Thyroid gland (tissue), 4 donors: ENCODE results near the gene MAD1L1. TPM values are rescaled to one million over a fixed set of nuclear protein-coding genes. Genes with fewer than 3 reads are reported as not detected.
"Not testable (repeated sequence)": the region's sequence is repeated elsewhere in the genome, so short reads cannot be mapped to it uniquely, and the experiment has no call there.

ENCODE experiments used
- DNase-seq, 2 donors: peaks; one replicate each; pipeline ENCODE4 v3.0.0-alpha.2; 2019
- H3K27ac ChIP-seq, 3 donors: fragments of 200-600 bp; sonication (generic); 1 replicate in 2 of 3; 2 replicates in 1 of 3; pipeline ENCODE4 v1.5.1; 2016 to 2019; ENCODE audit warnings: mild to moderate bottlenecking in 1 of 3, moderate library complexity in 1 of 3
- H3K27me3 ChIP-seq: fragments of 200-600 bp; sonication (generic); one replicate; pipeline ENCODE4 v1.5.1; 2019
- H3K36me3 ChIP-seq, 2 donors: fragments of 200-600 bp; sonication (generic); one replicate each; pipeline ENCODE4 v1.5.1; 2016 to 2019
- H3K4me1 ChIP-seq, 2 donors: fragments of 200-600 bp; sonication (generic); one replicate each; pipeline ENCODE4 v1.5.1; 2017 to 2019
- H3K4me3 ChIP-seq, 3 donors: fragments of 200-600 bp; sonication (generic); replicated peaks in 1 of 3; 1 replicate in 2 of 3; 2 replicates in 1 of 3; pipeline ENCODE4 v1.5.1; 2016; ENCODE audit warnings: mild to moderate bottlenecking in 1 of 3
- H3K9me3 ChIP-seq: fragments of 200-600 bp; sonication (generic); one replicate; pipeline ENCODE4 v1.5.1; 2017
- CTCF ChIP-seq, 6 experiments: fragments of 200-600 bp in 3 of 6; fragments of 450-650 bp in 3 of 6; sonication (generic) in 3 of 6; IDR thresholded peaks; one replicate each; pipeline ENCODE4 v1.5.1; 2016 to 2019; ENCODE audit warnings: antibody characterized with exemption in 6 of 6, mild to moderate bottlenecking in 2 of 6, inconsistent platforms in 1 of 6, moderate library complexity in 1 of 6
- POLR2A ChIP-seq, 2 donors: fragments of 450-650 bp; IDR thresholded peaks; one replicate each; pipeline ENCODE4 v1.6.1; 2017; ENCODE audit warnings: antibody characterized with exemption in 2 of 2, mild to moderate bottlenecking in 2 of 2, moderate library complexity in 1 of 2
- WGBS, 2 donors: methylation state at CpG; one replicate each; pipeline ENCODE4 v1.1.5; 2017; 5-methylcytosine and 5-hydroxymethylcytosine counted together
- intact Hi-C: fragments of 100-400 bp; cut with DNase I; formaldehyde crosslinking; loops from one replicate; pipeline ENCODE4 v1.15.1; 2023
- total RNA-seq, 4 donors: library from RNA; depleted of rRNA; stranded (reverse); fragments of >200 nt; gene quantifications; one replicate each; pipeline ENCODE4 v1.2.3, GENCODE V29; 2016

MAD1L1 gene
- total RNA-seq, 4 donors from 2014 or later, result 27.4 to 38.6 (median 33.9) TPM

- intact Hi-C loops, result no loop called here
- WGBS, 2 donors, result 96 to 97% methylated on average over 25 to 27 of the region's 31 CpGs
- Histone ChIP-seq H3K4me3 (no peak overlapping the region), H3K27ac (no peak overlapping the region), H3K36me3 (no peaks in the 10 kb centered on the region), H3K9me3 (no peaks in the 10 kb centered on the region), H3K27me3 (no peaks in the 10 kb centered on the region), H3K4me1 (no peaks in the 10 kb centered on the region)
- no peak for DNase-seq
- TF ChIP-seq CTCF (IDR thresholded peaks at IDR 0.05) (no peak), POLR2A (IDR thresholded peaks at IDR 0.05) (no peak)
Observed at GRCh38 chr7:1978656-1979590, 253.8 kb downstream of the MAD1L1 start.

DNA sequence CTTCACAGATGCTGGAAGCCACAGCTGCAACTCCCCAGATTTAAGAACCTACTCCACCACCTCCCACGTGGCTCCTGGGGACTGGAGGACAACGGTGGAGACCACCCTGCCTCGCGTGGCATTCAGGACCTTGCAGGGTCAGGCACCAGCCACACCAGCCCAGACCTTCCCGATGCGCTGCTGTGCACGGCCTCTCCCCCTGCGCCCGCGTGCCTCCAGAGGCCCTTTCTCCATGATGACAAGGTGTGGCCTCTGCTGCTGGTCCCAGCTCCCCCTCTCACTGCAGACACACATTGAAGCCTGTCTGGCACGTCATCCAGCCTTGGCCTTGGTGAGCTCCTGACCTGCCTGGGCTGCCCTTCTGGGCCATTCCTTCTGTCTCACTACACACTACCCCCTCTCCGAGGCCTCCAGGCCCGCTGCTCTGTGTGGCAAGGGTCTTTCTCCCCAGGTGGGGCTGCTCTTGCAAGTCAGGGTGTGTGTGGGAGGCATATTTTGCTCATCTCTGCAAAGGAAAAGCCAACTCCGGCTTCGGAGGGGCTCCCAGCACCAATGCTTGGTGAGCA lies 254.8 kb downstream of the MAD1L1 start:
- TF ChIP-seq POLR2A (IDR thresholded peaks at IDR 0.05), result no peak
- TF ChIP-seq CTCF (IDR thresholded peaks at IDR 0.05), result no peak
- intact Hi-C loops, result no loop called here
- WGBS, 2 donors, result 92 to 95% methylated on average over 15 of the region's 15 CpGs
- Histone ChIP-seq H3K9me3 (no peaks in the 10 kb centered on the region), H3K27me3 (no peaks in the 10 kb centered on the region), H3K4me1 (no peaks in the 10 kb centered on the region), H3K4me3 (no peak overlapping the region), H3K36me3 (peaks cover 0 to 5% of the 10 kb centered on the region in 2 donors), H3K27ac (no peak overlapping the region)
- DNase-seq, result no peak

DNA sequence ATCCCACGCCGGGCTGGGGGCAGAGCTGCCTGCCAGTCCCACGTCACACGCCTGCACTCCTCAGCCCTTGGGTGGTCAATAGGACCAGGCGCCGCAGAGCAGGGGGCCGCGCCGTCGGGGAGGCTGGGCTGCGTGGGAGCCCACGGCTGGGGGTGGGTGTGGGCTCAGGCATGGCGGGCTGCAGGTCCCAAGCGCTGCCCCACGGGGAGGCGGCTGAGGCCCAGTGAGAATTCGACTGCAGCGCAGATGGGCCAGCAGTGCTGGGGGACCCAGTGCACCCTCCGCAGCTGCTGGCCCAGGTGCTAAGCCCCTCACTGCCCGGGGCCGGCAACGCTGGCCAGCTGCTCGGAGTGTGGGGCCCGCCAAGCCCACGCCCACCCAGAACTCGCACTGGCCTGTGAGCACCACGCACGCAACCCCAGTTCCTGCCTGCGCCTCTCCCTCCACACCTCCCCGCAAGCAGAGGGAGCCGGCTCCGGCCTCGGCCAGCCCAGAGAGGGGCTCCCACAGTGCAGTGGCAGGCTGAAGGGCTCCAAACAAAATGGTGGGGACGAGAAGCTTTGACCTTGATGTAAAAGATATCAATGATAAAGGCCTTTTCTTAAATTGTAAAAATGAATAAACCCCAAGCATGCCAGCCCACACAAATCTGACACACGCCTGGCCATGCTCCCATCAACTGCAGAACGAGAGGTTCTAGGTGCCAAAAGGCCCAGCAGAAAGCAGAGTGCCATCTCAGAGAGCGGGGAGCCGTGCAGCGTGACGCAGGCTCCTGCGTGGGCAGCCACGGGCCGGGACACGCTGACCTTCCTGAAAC lies 255.5 kb downstream of the MAD1L1 start:
- TF ChIP-seq CTCF (IDR thresholded peaks at IDR 0.05), result no peak
- no peak for TF ChIP-seq POLR2A (IDR thresholded peaks at IDR 0.05)
- WGBS, 2 donors, result 91 to 96% methylated on average over 27 to 35 of the region's 44 CpGs
- no peaks in the 10 kb centered on the region for H3K4me1 ChIP-seq
- no peak overlapping the region for H3K27ac ChIP-seq
- H3K4me3 ChIP-seq, result no peak overlapping the region
- H3K27me3 ChIP-seq, result no peaks in the 10 kb centered on the region
- H3K36me3 ChIP-seq, result peaks cover 0 to 5% of the 10 kb centered on the region in 2 donors
- H3K9me3 ChIP-seq, result no peaks in the 10 kb centered on the region
- no peak for DNase-seq
- intact Hi-C loops, result no loop called here

- intact Hi-C loops, H3K36me3 ChIP-seq, H3K4me1 ChIP-seq, H3K27ac ChIP-seq, DNase-seq, H3K4me3 ChIP-seq, H3K9me3 ChIP-seq, H3K27me3 ChIP-seq: not testable (repeated sequence)
- 94 to 97% methylated on average over 8 of the region's 8 CpGs for WGBS, 2 donors
Observed at GRCh38 chr7:1976521-1976920, 256.2 kb downstream of the MAD1L1 start.

GRCh38 chr7:1975581-1975980 lies 257.2 kb downstream of the MAD1L1 start:
- TF ChIP-seq POLR2A (IDR thresholded peaks at IDR 0.05) (no peak), CTCF (IDR thresholded peaks at IDR 0.05) (no peak)
- H3K4me3 ChIP-seq, result no peak overlapping the region
- no peak overlapping the region for H3K27ac ChIP-seq
- intact Hi-C loops, result no loop called here
- DNase-seq, result no peak
- H3K27me3 ChIP-seq, result no peaks in the 10 kb centered on the region
- no peaks in the 10 kb centered on the region for H3K9me3 ChIP-seq
- H3K4me1 ChIP-seq, result no peaks in the 10 kb centered on the region
- peaks cover 0 to 5% of the 10 kb centered on the region in 2 donors for H3K36me3 ChIP-seq
- WGBS, 2 donors, result 91 to 92% methylated on average over 10 to 12 of the region's 12 CpGs
